Keratinocyte (primary cell): ENCODE measurements around the gene DUSP5. TPM values are rescaled to one million over a fixed set of nuclear protein-coding genes. Genes with fewer than 3 reads are reported as not detected.

ENCODE experiments used
- DNase-seq: peaks from one replicate; pipeline ENCODE4 v3.0.0-alpha.2; 2011; ENCODE audit warnings: low read depth, missing footprints, low spot score
- FAIRE-seq: peaks from 2 replicates; lab custom pipeline; 2011; peaks lifted over from hg19 to GRCh38; lab: Jason Lieb, UNC
- H2AFZ ChIP-seq: 2 replicates; pipeline ENCODE4 v1.6.0; 2012; ENCODE audit warnings: low read length, control low read depth, inconsistent platforms; ENCODE audit not compliant: control insufficient read depth
- H3K27ac ChIP-seq: 2 replicates; pipeline ENCODE4 v1.5.1; 2011; ENCODE audit warnings: low read length; ENCODE audit not compliant: control insufficient read depth, insufficient read depth
- H3K27me3 ChIP-seq: 3 replicates; pipeline ENCODE4 v1.6.0; 2011; ENCODE audit warnings: low read length; ENCODE audit not compliant: control insufficient read depth, insufficient read depth; ENCODE audit errors: extremely low read depth
- H3K36me3 ChIP-seq, 2 experiments: 2 replicates in 1 of 2; 3 replicates in 1 of 2; pipeline ENCODE4 v1.5.1; 2011; ENCODE audit warnings: low read length in 2 of 2, mild to moderate bottlenecking in 1 of 2; ENCODE audit not compliant: control insufficient read depth in 2 of 2, insufficient read depth in 2 of 2; ENCODE audit errors: extremely low read depth in 1 of 2
- H3K4me1 ChIP-seq: 3 replicates; pipeline ENCODE4 v1.5.1; 2011; ENCODE audit warnings: low read length; ENCODE audit not compliant: control insufficient read depth, insufficient read depth; ENCODE audit errors: extremely low read depth
- H3K4me2 ChIP-seq: 3 replicates; pipeline ENCODE4 v1.6.0; 2011; ENCODE audit warnings: low read depth, low read length; ENCODE audit not compliant: control insufficient read depth, insufficient read depth; ENCODE audit errors: extremely low read depth
- H3K4me3 ChIP-seq, 3 experiments: fragments of 200-600 bp in 1 of 3; sonication (generic) in 1 of 3; 2 replicates in 2 of 3; 3 replicates in 1 of 3; pipeline ENCODE4 v1.5.1; 2011 to 2016; ENCODE audit warnings: low read length in 3 of 3, mild to moderate bottlenecking in 3 of 3, control low read depth in 2 of 3, inconsistent platforms in 1 of 3, low read depth in 1 of 3, mixed read lengths in 1 of 3, mixed run types in 1 of 3, moderate library complexity in 1 of 3; ENCODE audit not compliant: control insufficient read depth in 2 of 3, insufficient read depth in 2 of 3; ENCODE audit errors: extremely low read depth in 1 of 3
- H3K79me2 ChIP-seq: 2 replicates; pipeline ENCODE4 v1.6.0; 2012; ENCODE audit warnings: low read length; ENCODE audit not compliant: control insufficient read depth, insufficient read depth
- H3K9ac ChIP-seq: 3 replicates; pipeline ENCODE4 v1.6.0; 2011; ENCODE audit warnings: low read length; ENCODE audit not compliant: control insufficient read depth, insufficient read depth; ENCODE audit errors: extremely low read depth
- H3K9me1 ChIP-seq: 3 replicates; pipeline ENCODE4 v1.6.0; 2011; ENCODE audit warnings: low read length; ENCODE audit not compliant: control insufficient read depth, insufficient read depth; ENCODE audit errors: extremely low read depth
- H3K9me3 ChIP-seq: 2 replicates; pipeline ENCODE4 v1.5.1; 2012; ENCODE audit warnings: low read depth, low read length; ENCODE audit not compliant: control insufficient read depth
- H4K20me1 ChIP-seq: 3 replicates; pipeline ENCODE4 v1.6.0; 2011; ENCODE audit warnings: low read length; ENCODE audit not compliant: control insufficient read depth, insufficient read depth; ENCODE audit errors: extremely low read depth
- CTCF ChIP-seq, 3 experiments: IDR thresholded peaks in 1 of 3; conservative IDR thresholded peaks in 1 of 3; optimal IDR thresholded peaks in 1 of 3; 2 replicates in 2 of 3; 3 replicates in 1 of 3; pipeline versions ENCODE3 to v1.5.1; 2011; ENCODE audit warnings: low read length in 3 of 3, mild to moderate bottlenecking in 3 of 3, moderate library complexity in 2 of 3, control low read depth in 1 of 3, inconsistent platforms in 1 of 3; ENCODE audit not compliant: insufficient read depth in 2 of 3; ENCODE audit errors: extremely low read depth in 1 of 3
- EZH2 ChIP-seq: IDR thresholded peaks from one replicate; pipeline ENCODE4 v1.6.1; 2012; ENCODE audit warnings: inconsistent platforms, mild to moderate bottlenecking, low read length, moderate library complexity
- dilution Hi-C: fragments of 300-500 bp; cut with MboI; formaldehyde crosslinking; loops from one replicate; pipeline ENCODE4 v1.7.0; 2020; ENCODE audit warnings: low sequenced_read_pairs; ENCODE audit not compliant: extremely low pct_ligation_motif_present
- polyA plus RNA-seq, 5 experiments: library from polyadenylated mRNA; depleted of rRNA in 3 of 5; stranded (reverse) in 3 of 5; stranded (forward) in 1 of 5; unstranded in 1 of 5; fragments of >200 nt; gene quantifications; 1 replicate in 1 of 5; 2 replicates in 3 of 5; 3 replicates in 1 of 5; pipeline versions ENCODE4 v1.2.1 to v1.2.3, GENCODE V29; 2011 to 2012; ENCODE audit warnings: missing spikeins in 2 of 5, low read depth in 1 of 5, low replicate concordance in 1 of 5

Gene DUSP5
- polyA plus RNA-seq, 1 donor (not counting 4 experiments of a cell fraction or from before 2014, with no cell fraction given): 49.6 TPM

GRCh38 chr10:110458266-110458920, 39.3 kb upstream of the DUSP5 start:
- H3K9me1 ChIP-seq: no peaks in the 10 kb centered on the region
- H2AFZ ChIP-seq: no peak overlapping the region
- no peak overlapping the region for H3K9ac ChIP-seq
- FAIRE-seq (no peak), DNase-seq (no peak)
- H3K27ac ChIP-seq: no peak overlapping the region
- no peaks in the 10 kb centered on the region for H3K9me3 ChIP-seq
- TF ChIP-seq EZH2 (no peak), CTCF (optimal IDR thresholded peaks at IDR 0.05 in 1 of 3, IDR thresholded peaks at IDR 0.05 in 1 of 3, conservative IDR thresholded peaks at IDR 0.05 in 1 of 3; ENCODE audit: extremely low read depth in 1 of 3, insufficient read depth in 2 of 3, low read length in 3 of 3) (no peak)
- no peaks in the 10 kb centered on the region for H3K36me3 ChIP-seq
- H3K27me3 ChIP-seq: no peaks in the 10 kb centered on the region
- no peaks in the 10 kb centered on the region for H3K79me2 ChIP-seq
- dilution Hi-C loops: no loop called here
- H3K4me2 ChIP-seq: no peak overlapping the region
- H3K4me1 ChIP-seq: peaks cover 19% of the 10 kb centered on the region
- H3K4me3 ChIP-seq: no peak overlapping the region
- no peaks in the 10 kb centered on the region for H4K20me1 ChIP-seq

GRCh38 chr10:110459600-110459999, 38.1 kb upstream of the DUSP5 start:
- H4K20me1 ChIP-seq: no peaks in the 10 kb centered on the region
- H3K4me1 ChIP-seq: peaks cover 19% of the 10 kb centered on the region
- no peak overlapping the region for H3K4me2 ChIP-seq
- H3K4me3 ChIP-seq: no peak overlapping the region
- H3K79me2 ChIP-seq: no peaks in the 10 kb centered on the region
- no peaks in the 10 kb centered on the region for H3K9me3 ChIP-seq
- dilution Hi-C loops: no loop called here
- TF ChIP-seq CTCF (optimal IDR thresholded peaks at IDR 0.05 in 1 of 3, IDR thresholded peaks at IDR 0.05 in 1 of 3, conservative IDR thresholded peaks at IDR 0.05 in 1 of 3; ENCODE audit: extremely low read depth in 1 of 3, insufficient read depth in 2 of 3, low read length in 3 of 3) (no peak), EZH2 (no peak)
- no peaks in the 10 kb centered on the region for H3K9me1 ChIP-seq
- no peak overlapping the region for H2AFZ ChIP-seq
- no peaks in the 10 kb centered on the region for H3K36me3 ChIP-seq
- no peak for FAIRE-seq
- DNase-seq: no peak
- H3K9ac ChIP-seq: no peak overlapping the region
- H3K27ac ChIP-seq: no peak overlapping the region
- no peaks in the 10 kb centered on the region for H3K27me3 ChIP-seq
